Measurements from ENCODE around the gene KIRREL1.

DNA sequence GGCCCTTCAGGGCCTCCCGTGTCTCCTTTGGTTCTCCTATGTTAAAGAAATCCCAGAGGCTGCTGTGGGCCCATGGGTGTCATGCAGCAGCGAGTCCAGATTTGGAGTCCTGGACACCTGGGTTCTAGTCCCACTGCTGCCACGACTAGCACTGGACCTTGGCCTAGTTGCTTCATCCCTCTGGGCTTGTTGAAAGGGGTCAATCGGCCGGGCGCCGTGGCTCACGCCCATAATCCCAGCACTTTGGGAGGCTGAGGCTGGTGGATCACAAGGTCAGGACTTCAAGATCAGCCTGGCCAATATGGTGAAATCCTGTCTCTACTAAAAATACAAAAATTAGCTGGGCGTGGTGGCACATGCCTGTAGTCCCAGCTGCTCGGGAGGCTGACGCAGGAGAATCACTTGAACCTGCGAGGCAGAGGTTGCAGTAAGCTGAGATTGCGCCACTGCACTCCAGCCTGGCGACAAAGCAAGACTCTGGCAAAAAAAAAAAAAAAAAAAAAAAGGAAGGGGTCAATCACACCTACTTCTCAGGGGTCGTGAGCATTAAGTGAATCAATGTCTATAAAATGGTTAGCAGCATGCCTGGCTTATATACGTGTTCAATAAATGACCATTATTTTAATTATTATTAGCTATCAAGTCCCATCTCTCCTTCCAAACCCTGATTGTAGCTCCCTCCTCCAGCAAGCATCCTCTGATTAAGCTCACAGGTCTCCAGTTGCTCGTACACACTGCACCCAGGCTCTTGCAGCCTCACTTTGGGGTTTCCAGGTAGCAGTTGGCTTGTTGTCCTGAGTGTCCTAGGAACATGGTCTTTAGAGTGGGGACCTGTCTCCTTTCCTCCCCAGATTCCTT lies 43.8 kb downstream of the KIRREL1 start:
- TF ChIP-seq EZH2phosphoT487 (IDR thresholded peaks at IDR 0.05): no peak
- TF ChIP-seq, protein P1, sequence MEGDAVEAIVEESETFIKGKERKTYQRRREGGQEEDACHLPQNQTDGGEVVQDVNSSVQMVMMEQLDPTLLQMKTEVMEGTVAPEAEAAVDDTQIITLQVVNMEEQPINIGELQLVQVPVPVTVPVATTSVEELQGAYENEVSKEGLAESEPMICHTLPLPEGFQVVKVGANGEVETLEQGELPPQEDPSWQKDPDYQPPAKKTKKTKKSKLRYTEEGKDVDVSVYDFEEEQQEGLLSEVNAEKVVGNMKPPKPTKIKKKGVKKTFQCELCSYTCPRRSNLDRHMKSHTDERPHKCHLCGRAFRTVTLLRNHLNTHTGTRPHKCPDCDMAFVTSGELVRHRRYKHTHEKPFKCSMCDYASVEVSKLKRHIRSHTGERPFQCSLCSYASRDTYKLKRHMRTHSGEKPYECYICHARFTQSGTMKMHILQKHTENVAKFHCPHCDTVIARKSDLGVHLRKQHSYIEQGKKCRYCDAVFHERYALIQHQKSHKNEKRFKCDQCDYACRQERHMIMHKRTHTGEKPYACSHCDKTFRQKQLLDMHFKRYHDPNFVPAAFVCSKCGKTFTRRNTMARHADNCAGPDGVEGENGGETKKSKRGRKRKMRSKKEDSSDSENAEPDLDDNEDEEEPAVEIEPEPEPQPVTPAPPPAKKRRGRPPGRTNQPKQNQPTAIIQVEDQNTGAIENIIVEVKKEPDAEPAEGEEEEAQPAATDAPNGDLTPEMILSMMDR (IDR thresholded peaks at IDR 0.05): no peak

Measured in neural progenitor cell (in vitro differentiated cells).